Uterine smooth muscle cell (primary cell): ENCODE measurements around the gene C1orf105. TPM values are rescaled to one million over a fixed set of nuclear protein-coding genes. Genes with fewer than 3 reads are reported as not detected.

ENCODE experiments used
- total RNA-seq: library from RNA; depleted of rRNA; stranded (reverse); fragments of >200 nt; gene quantifications from 2 replicates; pipeline ENCODE4 v1.2.3, GENCODE V29; 2014

C1orf105 gene, protein sequence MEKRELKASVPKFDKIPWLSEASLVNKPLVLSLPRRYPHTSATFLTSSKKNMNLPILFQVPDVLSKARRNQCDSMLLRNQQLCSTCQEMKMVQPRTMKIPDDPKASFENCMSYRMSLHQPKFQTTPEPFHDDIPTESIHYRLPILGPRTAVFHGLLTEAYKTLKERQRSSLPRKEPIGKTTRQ
- not detected in 2 replicates for total RNA-seq

DNA sequence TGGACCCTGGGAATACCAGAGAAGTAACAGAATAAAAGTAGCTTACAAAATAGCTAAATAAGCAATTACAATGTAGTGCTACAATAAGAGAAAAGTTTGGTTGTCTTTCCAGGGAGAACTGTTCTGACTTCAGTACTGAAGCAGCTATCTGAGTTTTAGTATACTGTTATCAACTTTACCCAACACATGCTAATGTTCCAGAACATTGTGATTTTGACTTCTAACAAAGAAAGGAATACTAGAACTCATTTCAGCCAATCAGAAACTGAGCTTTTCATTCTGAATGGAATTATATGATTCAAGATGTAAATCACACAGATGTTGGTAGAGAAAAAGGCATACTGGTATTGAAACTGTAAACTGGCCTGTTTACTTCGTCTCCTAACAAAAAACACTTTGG, at the start of gene C1orf105:
Gene C1orf105 (plus strand): TSS at position 301 of the 400 bp plus-strand sequence. CDS start 201 bp downstream, outside the sequence.

DNA sequence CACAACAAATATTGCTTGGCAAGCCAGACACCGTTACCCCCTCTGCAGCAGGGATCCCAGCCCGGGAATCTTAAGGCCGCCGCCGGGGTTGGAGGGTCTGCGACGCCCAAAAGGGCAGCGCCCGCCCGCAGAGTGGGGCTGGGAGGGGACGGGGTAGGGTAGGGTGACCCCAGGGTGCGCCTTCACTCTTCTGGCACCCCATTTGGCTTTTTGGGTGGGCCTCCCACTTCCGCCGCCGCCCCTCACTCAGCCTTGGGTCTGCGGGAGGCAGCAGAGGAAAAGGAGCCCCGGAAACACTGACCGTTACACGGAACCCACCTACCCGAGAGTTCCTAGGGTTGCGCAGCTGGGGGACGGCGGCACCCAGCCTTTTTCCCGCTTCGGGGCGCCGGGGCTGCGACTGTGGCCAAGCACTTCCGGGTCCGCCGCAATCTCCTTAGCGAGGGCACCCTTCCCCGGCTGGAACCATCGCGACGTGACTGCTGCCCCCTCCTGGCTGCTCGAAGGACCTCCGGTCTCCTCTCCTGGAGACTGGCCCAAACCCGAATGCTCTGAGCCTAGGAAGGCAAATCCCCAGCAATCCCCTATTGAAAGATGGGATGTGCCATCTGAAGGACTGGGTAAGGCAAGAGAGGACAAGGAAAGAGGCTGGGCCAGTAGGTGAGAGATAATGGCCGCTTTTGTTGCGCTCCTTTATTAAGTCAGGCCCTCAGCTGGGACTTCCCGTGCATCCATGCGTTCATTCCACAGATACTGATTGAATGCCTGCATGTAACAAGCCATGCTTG, 23.4 kb downstream of the C1orf105 start, which contains the start of gene PIGC:
Gene PIGC (minus strand): TSS at position 404 of the 788 bp plus-strand sequence. CDS start 1,447 bp downstream, outside the sequence.

Other genes starting within 250 kb of the C1orf105 start
- gene PIGC, start 23.4 kb downstream of the C1orf105 start, total RNA-seq: 15.5 and 22.9 TPM in 2 replicates
- 37.1 and 52.1 TPM in 2 replicates for gene SUCO, start 112.5 kb downstream of the C1orf105 start, total RNA-seq
- gene FASLG, start 238.4 kb downstream of the C1orf105 start, total RNA-seq: not detected in 2 replicates